ENCODE data around the gene TSFM. TPM values are rescaled to one million over a fixed set of nuclear protein-coding genes. Genes with fewer than 3 reads are reported as not detected.

Gene TSFM
- total RNA-seq, 2 experiments from 2014 or later, result 25.8 to 26.9 TPM

- CTCF ChIA-PET, result interaction anchor here (2.1 kb wide), 1 partner anchor 8 kb away, joined by 6 read pairs; no protein-coding TSS in a partner anchor
- H3K4me1 ChIP-seq (ENCODE audit: insufficient read depth, low read length), result peaks cover 56% of the 10 kb centered on the region
- no peak for ATAC-seq (ENCODE audit: poor library complexity)
Measured at GRCh38 chr12:57749061-57749460, 33.5 kb upstream of the TSFM start.

GRCh38 chr12:57750561-57751431 is 31.8 kb upstream of the TSFM start:
- H3K27ac ChIP-seq (ENCODE audit: low read depth in 1 of 2, low read length in 2 of 2), result peak overlapping the region in 1 of 2 donors; percentile 78
- no peak for ATAC-seq (ENCODE audit: poor library complexity)

More at GRCh38 chr12:57749061-57749460, 33.5 kb upstream of the TSFM start:
- Histone ChIP-seq H3K9me3 (ENCODE audit: control insufficient read depth in 1 of 2, insufficient read depth in 1 of 2, low read length in 2 of 2) (no peaks in the 10 kb centered on the region), H3K27ac (ENCODE audit: low read depth in 1 of 2, low read length in 2 of 2) (no peak overlapping the region), H3K4me3 (ENCODE audit: low read length) (no peak overlapping the region), H3K36me3 (ENCODE audit: insufficient read depth, low read length) (peaks cover 38% of the 10 kb centered on the region), H3K27me3 (ENCODE audit: control insufficient read depth in 1 of 2, insufficient read depth in 2 of 2, low read length in 2 of 2) (no peaks in the 10 kb centered on the region)
- Mint-ChIP-seq H3K4me1 (ENCODE audit: low read depth) (peaks cover 70% of the 10 kb centered on the region), H3K36me3 (ENCODE audit: low read depth) (peaks cover 57% of the 10 kb centered on the region), H3K27ac (no peak overlapping the region), H3K27me3 (no peaks in the 10 kb centered on the region), H3K9me3 (no peaks in the 10 kb centered on the region), H3K4me3 (no peak overlapping the region)
- TF ChIP-seq CTCF (IDR thresholded peaks at IDR 0.05), result no peak
- DNase-seq, result no peak
- intact Hi-C loops (cut with DNase I, micrococcal nuclease), result no loop called here
- POLR2A ChIA-PET, result no interaction called here

More at GRCh38 chr12:57750561-57751431, 31.8 kb upstream of the TSFM start:
- Mint-ChIP-seq H3K4me1 (ENCODE audit: low read depth) (peaks cover 62% of the 10 kb centered on the region), H3K9me3 (no peaks in the 10 kb centered on the region), H3K27ac (peak overlapping the region; percentile 87), H3K4me3 (peak overlapping the region; percentile 89), H3K27me3 (no peaks in the 10 kb centered on the region), H3K36me3 (ENCODE audit: low read depth) (peaks cover 51% of the 10 kb centered on the region)
- DNase-seq, result peak in 1 of 14 experiments; percentile 33
- no peak for TF ChIP-seq CTCF (IDR thresholded peaks at IDR 0.05)
- peak overlapping the region; percentile 66 for H3K4me3 ChIP-seq (ENCODE audit: low read length)
- CTCF ChIA-PET, result no interaction called here
- H3K27me3 ChIP-seq (ENCODE audit: control insufficient read depth in 1 of 2, insufficient read depth in 2 of 2, low read length in 2 of 2), result no peaks in the 10 kb centered on the region
- H3K36me3 ChIP-seq (ENCODE audit: insufficient read depth, low read length), result peaks cover 38% of the 10 kb centered on the region
- POLR2A ChIA-PET, result interaction anchor here (0.6 to 1.2 kb wide), 4 partner anchors 10 to 1786 kb away, joined by 3 to 4 read pairs (median 3); partner anchors contain the start of genes EEF1AKMT3 and METTL1
- H3K4me1 ChIP-seq (ENCODE audit: insufficient read depth, low read length), result peaks cover 49% of the 10 kb centered on the region
- intact Hi-C loops (cut with DNase I, micrococcal nuclease), result loop anchor here (5.0 kb wide), 3 partner anchors 97 to 273 kb away; partner anchors contain the start of genes ARHGAP9 (in 1 of the 2), CTDSP2 (in 1 of the 2), DDIT3 (in 1 of the 2) and MBD6 (in 1 of the 2)
- no peaks in the 10 kb centered on the region for H3K9me3 ChIP-seq (ENCODE audit: control insufficient read depth in 1 of 2, insufficient read depth in 1 of 2, low read length in 2 of 2)

Measured in CD4-positive, alpha-beta T cell (primary cell).